OCI-LY3 (cell line): ENCODE results near the gene HGS.

Experiments used
- EZH2phosphoT487 ChIP-seq: fragments of 200-600 bp; shearing (Covaris generic); IDR thresholded peaks from 2 replicates; pipeline ENCODE4 v1.6.1; 2018; ENCODE audit warnings: antibody characterized with exemption, mixed run types, low read depth
- TF ChIP-seq, protein P1 (sequence below): fragments of 200-600, 300-600 bp; sonication (generic); IDR thresholded peaks from 2 replicates; pipeline ENCODE4 v1.5.1; 2014; ENCODE audit warnings: antibody characterized with exemption, low read length, low read depth

DNA sequence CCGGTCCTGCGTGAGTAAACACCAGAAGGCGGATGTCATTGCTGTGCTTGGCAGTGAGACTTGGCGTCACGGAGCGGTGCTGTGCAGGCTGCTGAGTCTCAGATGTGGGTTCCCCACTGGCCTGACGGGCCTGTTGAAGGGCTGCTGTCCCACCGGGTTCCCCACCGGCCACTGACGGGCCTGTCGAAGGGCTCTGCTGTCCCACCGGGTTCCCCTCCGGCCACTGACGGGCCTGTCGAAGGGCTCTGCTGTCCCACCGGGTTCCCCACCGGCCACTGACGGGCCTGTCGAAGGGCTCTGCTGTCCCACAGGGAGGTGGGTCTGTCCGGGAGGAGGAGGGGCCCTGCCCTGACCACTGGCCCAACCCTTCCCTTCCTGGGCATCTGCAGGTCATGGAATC, 2.8 kb downstream of the HGS start:
- TF ChIP-seq, protein P1, sequence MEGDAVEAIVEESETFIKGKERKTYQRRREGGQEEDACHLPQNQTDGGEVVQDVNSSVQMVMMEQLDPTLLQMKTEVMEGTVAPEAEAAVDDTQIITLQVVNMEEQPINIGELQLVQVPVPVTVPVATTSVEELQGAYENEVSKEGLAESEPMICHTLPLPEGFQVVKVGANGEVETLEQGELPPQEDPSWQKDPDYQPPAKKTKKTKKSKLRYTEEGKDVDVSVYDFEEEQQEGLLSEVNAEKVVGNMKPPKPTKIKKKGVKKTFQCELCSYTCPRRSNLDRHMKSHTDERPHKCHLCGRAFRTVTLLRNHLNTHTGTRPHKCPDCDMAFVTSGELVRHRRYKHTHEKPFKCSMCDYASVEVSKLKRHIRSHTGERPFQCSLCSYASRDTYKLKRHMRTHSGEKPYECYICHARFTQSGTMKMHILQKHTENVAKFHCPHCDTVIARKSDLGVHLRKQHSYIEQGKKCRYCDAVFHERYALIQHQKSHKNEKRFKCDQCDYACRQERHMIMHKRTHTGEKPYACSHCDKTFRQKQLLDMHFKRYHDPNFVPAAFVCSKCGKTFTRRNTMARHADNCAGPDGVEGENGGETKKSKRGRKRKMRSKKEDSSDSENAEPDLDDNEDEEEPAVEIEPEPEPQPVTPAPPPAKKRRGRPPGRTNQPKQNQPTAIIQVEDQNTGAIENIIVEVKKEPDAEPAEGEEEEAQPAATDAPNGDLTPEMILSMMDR: no peak
- TF ChIP-seq EZH2phosphoT487: no peak
